Activated CD4-positive, alpha-beta memory T cell treated with anti-CD3 and anti-CD28 coated beads for 36 hours (primary cell): ENCODE results near the gene SERPINI1. TPM values are rescaled to one million over a fixed set of nuclear protein-coding genes. Genes with fewer than 3 reads are reported as not detected.

Experiments
- CTCF ChIA-PET: fragments of 350-600 bp; sonication (Branson Sonifier 250); formaldehyde crosslinking; loops from one replicate; lab custom pipeline; 2021; ENCODE audit warnings: antibody characterized with exemption, inconsistent platforms; lab: Charles Lee
- POLR2A ChIA-PET: fragments of 350-600 bp; sonication (Branson Sonifier 250); formaldehyde crosslinking; loops from one replicate; lab custom pipeline; 2021; ENCODE audit warnings: antibody characterized with exemption; lab: Charles Lee
- DNase-seq: peaks from one replicate; pipeline ENCODE4 v3.0.0-alpha.2; 2020
- H3K27ac Mint-ChIP-seq: one replicate; pipeline ENCODE4 v1.8.0; 2021; ENCODE audit warnings: mixed read lengths
- H3K27me3 Mint-ChIP-seq: one replicate; pipeline ENCODE4 v1.8.0; 2021; ENCODE audit warnings: mixed read lengths
- H3K36me3 Mint-ChIP-seq: one replicate; pipeline ENCODE4 v1.8.0; 2021; ENCODE audit warnings: mixed read lengths
- H3K4me1 Mint-ChIP-seq: one replicate; pipeline ENCODE4 v1.8.0; 2021; ENCODE audit warnings: low read depth, mixed read lengths
- H3K4me3 Mint-ChIP-seq: one replicate; pipeline ENCODE4 v1.8.0; 2021; ENCODE audit warnings: mild to moderate bottlenecking, mixed read lengths
- H3K9me3 Mint-ChIP-seq: one replicate; pipeline ENCODE4 v1.8.0; 2021; ENCODE audit warnings: mixed read lengths
- intact Hi-C: fragments of 100-400 bp; cut with micrococcal nuclease; formaldehyde crosslinking; loops from one replicate; pipeline ENCODE4 v1.15.1; 2023
- total RNA-seq, 2 experiments: library from RNA; stranded (reverse); gene quantifications; one replicate each; pipeline ENCODE4 v1.2.3, GENCODE V29; 2021

SERPINI1 gene
- total RNA-seq, 2 experiments from 2014 or later, result 2.3 to 3.0 TPM

GRCh38 chr3:167861649-167862048 is 126.1 kb downstream of the SERPINI1 start:
- Mint-ChIP-seq H3K27ac (no peak overlapping the region), H3K4me3 (no peak overlapping the region), H3K27me3 (no peaks in the 10 kb centered on the region), H3K9me3 (no peaks in the 10 kb centered on the region), H3K36me3 (no peaks in the 10 kb centered on the region), H3K4me1 (no peaks in the 10 kb centered on the region)
- ChIA-PET CTCF (interaction anchor here (1.7 kb wide), 1 partner anchor 20 kb away, joined by 4 read pairs; no protein-coding TSS in a partner anchor), POLR2A (no interaction called here)
- intact Hi-C loops, result no loop called here
- DNase-seq, result no peak

DNA sequence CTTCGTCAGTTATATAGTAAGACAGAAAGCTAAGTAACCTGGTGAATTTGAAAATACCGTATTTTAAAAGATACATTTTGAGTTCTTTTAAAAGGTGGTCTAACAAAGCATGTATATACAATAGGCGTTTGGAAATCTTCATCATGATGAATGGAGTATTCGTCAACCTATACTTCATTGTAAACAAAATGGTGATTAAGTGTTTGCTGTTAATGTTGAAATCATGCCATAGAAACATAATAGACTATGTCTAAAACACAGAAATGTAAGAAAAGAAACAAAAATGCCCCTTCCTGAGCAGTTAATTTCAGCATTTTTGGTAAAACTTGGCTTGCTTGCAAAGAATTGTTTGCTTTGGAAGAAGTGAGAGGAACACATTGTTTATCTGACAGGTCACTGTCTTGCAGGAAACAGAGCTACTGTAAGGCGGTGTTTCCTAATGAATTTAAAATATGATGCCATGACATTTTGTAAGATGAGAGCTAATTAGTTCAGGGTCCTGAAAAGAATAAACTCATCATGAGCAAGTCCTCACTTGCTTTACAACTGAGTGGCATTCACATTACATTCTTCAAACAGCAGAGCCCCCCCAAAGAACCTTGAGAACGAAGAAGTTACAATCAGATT is 126.7 kb downstream of the SERPINI1 start:
- Mint-ChIP-seq H3K9me3 (no peaks in the 10 kb centered on the region), H3K4me3 (no peak overlapping the region), H3K36me3 (no peaks in the 10 kb centered on the region), H3K27me3 (no peaks in the 10 kb centered on the region), H3K4me1 (no peaks in the 10 kb centered on the region), H3K27ac (no peak overlapping the region)
- DNase-seq, result no peak
- ChIA-PET CTCF (interaction anchor here (1.7 kb wide), 1 partner anchor 19 kb away, joined by 4 read pairs; no protein-coding TSS in a partner anchor), POLR2A (no interaction called here)
- intact Hi-C loops, result no loop called here

GRCh38 chr3:167863811-167864551 is 128.5 kb downstream of the SERPINI1 start:
- Mint-ChIP-seq H3K27ac (no peak overlapping the region), H3K4me3 (no peak overlapping the region), H3K36me3 (no peaks in the 10 kb centered on the region), H3K4me1 (no peaks in the 10 kb centered on the region), H3K27me3 (no peaks in the 10 kb centered on the region), H3K9me3 (no peaks in the 10 kb centered on the region)
- intact Hi-C loops, result no loop called here
- CTCF ChIA-PET, result no interaction called here
- no peak for DNase-seq
- POLR2A ChIA-PET, result no interaction called here

- no peaks in the 10 kb centered on the region for H3K4me1 Mint-ChIP-seq
- H3K9me3 Mint-ChIP-seq, result no peaks in the 10 kb centered on the region
- POLR2A ChIA-PET, result no interaction called here
- no peak overlapping the region for H3K4me3 Mint-ChIP-seq
- no peak for DNase-seq
- H3K27me3 Mint-ChIP-seq, result no peaks in the 10 kb centered on the region
- H3K27ac Mint-ChIP-seq, result no peak overlapping the region
- H3K36me3 Mint-ChIP-seq, result no peaks in the 10 kb centered on the region
- CTCF ChIA-PET, result no interaction called here
- intact Hi-C loops, result no loop called here
Observed at GRCh38 chr3:167864552-167864874, 129.0 kb downstream of the SERPINI1 start.

DNA sequence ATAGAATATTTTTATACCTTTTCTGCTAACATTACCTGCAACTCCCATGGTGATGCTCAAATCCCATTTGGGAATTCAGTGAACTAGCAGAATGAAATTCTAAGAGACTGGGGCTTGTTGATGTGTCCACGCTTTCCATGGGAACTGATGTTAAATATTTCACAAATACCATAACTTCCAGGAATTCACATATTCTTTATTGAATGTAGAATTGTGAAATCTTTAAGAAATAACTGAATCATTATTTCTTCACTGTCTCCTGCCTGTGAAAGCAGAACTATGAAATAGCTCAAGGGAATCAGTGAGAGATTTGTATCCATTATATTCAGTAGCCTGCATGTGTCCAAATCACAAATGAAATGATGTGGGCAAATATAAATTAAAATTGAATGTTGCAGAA is 130.8 kb downstream of the SERPINI1 start:
- Mint-ChIP-seq H3K27me3 (no peaks in the 10 kb centered on the region), H3K4me3 (no peak overlapping the region), H3K4me1 (no peaks in the 10 kb centered on the region), H3K27ac (no peak overlapping the region), H3K36me3 (no peaks in the 10 kb centered on the region), H3K9me3 (no peaks in the 10 kb centered on the region)
- intact Hi-C loops, result no loop called here
- ChIA-PET CTCF (no interaction called here), POLR2A (no interaction called here)
- DNase-seq, result no peak

DNA sequence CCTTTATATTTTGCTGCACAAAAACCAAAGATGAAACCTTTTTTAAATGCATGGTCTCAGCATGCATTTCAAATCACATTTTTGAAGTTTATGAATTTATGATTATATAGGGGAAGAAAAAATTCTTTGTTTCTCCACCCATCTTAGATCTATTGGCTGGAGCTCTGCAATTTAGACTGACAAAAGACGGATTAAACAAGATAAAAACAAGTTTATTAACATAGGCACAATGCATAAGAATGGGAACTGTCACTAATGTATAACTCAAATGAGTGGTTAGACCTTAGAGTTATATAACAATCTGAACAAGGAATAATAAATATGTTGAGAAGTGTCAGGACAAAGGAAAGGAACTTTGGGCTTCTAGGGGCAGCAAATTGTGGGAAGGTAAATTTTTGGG is 132.5 kb downstream of the SERPINI1 start:
- no peak for DNase-seq
- no peak overlapping the region for H3K4me3 Mint-ChIP-seq
- no peaks in the 10 kb centered on the region for H3K9me3 Mint-ChIP-seq
- ChIA-PET CTCF (interaction anchor here (1.9 kb wide), 1 partner anchor 14 kb away, joined by 8 read pairs; no protein-coding TSS in a partner anchor), POLR2A (no interaction called here)
- no peaks in the 10 kb centered on the region for H3K36me3 Mint-ChIP-seq
- no peak overlapping the region for H3K27ac Mint-ChIP-seq
- intact Hi-C loops, result no loop called here
- H3K27me3 Mint-ChIP-seq, result no peaks in the 10 kb centered on the region
- H3K4me1 Mint-ChIP-seq, result no peaks in the 10 kb centered on the region

DNA sequence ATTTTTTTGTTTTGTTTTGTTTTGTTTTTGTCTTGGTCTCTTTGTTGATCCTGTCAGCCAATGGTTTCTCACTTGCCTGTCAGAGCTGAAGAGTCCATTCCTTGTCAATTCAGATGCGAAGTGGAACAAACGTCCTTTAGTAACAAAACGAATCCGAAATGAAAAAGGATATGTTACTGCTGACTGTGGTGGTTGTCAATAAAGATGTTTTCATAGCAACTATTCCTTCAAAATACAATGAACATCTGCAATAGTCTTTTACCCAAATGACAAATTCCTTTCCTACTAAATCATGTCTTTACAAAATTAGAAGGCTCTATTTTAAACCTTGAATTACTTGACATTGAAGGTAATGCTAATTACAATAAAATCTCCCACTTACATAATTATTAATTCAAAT is 134.7 kb downstream of the SERPINI1 start:
- Mint-ChIP-seq H3K27me3 (peaks cover 2% of the 10 kb centered on the region), H3K36me3 (no peaks in the 10 kb centered on the region), H3K4me1 (no peaks in the 10 kb centered on the region), H3K27ac (no peak overlapping the region), H3K9me3 (no peaks in the 10 kb centered on the region), H3K4me3 (no peak overlapping the region)
- CTCF ChIA-PET, result no interaction called here
- POLR2A ChIA-PET, result no interaction called here
- intact Hi-C loops, result no loop called here
- DNase-seq, result no peak

GRCh38 chr3:167870759-167871158 is 135.2 kb downstream of the SERPINI1 start:
- peaks cover 3% of the 10 kb centered on the region for H3K27me3 Mint-ChIP-seq
- H3K4me3 Mint-ChIP-seq, result no peak overlapping the region
- H3K4me1 Mint-ChIP-seq, result no peaks in the 10 kb centered on the region
- POLR2A ChIA-PET, result no interaction called here
- CTCF ChIA-PET, result interaction anchor here (1.1 kb wide), 1 partner anchor 10 kb away, joined by 3 read pairs; no protein-coding TSS in a partner anchor
- H3K36me3 Mint-ChIP-seq, result no peaks in the 10 kb centered on the region
- intact Hi-C loops, result no loop called here
- no peak for DNase-seq
- no peak overlapping the region for H3K27ac Mint-ChIP-seq
- H3K9me3 Mint-ChIP-seq, result no peaks in the 10 kb centered on the region

DNA sequence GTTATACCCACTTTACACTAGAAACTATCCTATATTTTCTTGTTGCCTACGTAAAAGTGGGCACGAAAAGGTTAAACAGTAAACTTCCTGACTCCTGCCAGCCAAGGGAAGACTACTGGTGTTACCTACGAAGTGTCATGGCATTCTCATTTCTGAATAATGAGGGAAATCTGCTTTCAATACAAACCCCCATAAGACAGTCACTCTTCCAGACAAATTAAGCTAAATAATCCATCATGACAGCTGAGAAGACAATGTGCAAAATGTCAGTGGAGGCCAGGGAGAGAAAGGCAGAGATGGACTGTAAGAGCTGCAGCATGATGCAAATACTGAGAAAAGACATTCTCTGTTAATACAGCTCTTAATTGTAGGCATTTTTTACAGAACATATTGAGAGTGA is 136.5 kb downstream of the SERPINI1 start:
- no peak overlapping the region for H3K27ac Mint-ChIP-seq
- H3K4me1 Mint-ChIP-seq, result no peaks in the 10 kb centered on the region
- POLR2A ChIA-PET, result no interaction called here
- H3K36me3 Mint-ChIP-seq, result no peaks in the 10 kb centered on the region
- peaks cover 4% of the 10 kb centered on the region for H3K27me3 Mint-ChIP-seq
- no peak overlapping the region for H3K4me3 Mint-ChIP-seq
- intact Hi-C loops, result no loop called here
- DNase-seq, result no peak
- no peaks in the 10 kb centered on the region for H3K9me3 Mint-ChIP-seq
- CTCF ChIA-PET, result no interaction called here

DNA sequence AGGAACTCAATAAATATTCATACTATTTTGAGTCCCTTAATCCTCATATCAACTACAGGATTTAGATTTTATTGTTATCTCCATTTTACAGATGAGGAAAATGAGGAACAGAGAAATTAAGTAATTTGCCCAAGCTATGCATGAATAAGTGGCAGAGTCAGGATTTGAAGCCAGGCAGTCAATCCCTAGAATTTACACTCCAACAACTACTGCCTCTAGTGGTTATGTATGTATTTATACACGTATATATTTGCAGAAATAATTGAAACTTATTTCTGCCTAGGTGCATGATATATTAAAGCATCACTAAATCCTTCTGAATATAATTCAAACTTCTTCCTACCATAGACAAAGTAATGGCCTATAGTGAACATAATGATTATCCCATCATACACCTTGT is 137.4 kb downstream of the SERPINI1 start:
- CTCF ChIA-PET, result interaction anchor here (1.4 kb wide), 1 partner anchor 10 kb away, joined by 4 read pairs; no protein-coding TSS in a partner anchor
- no peak overlapping the region for H3K4me3 Mint-ChIP-seq
- intact Hi-C loops, result no loop called here
- no peak overlapping the region for H3K27ac Mint-ChIP-seq
- peaks cover 4% of the 10 kb centered on the region for H3K27me3 Mint-ChIP-seq
- H3K36me3 Mint-ChIP-seq, result no peaks in the 10 kb centered on the region
- no peaks in the 10 kb centered on the region for H3K4me1 Mint-ChIP-seq
- POLR2A ChIA-PET, result no interaction called here
- DNase-seq, result no peak
- no peaks in the 10 kb centered on the region for H3K9me3 Mint-ChIP-seq

GRCh38 chr3:167874671-167875372 is 139.3 kb downstream of the SERPINI1 start:
- no peak overlapping the region for H3K27ac Mint-ChIP-seq
- ChIA-PET CTCF (interaction anchor here (2.2 kb wide), 1 partner anchor 494 kb away, joined by 5 read pairs; the partner anchor contains the start of gene ZBBX), POLR2A (no interaction called here)
- H3K4me1 Mint-ChIP-seq, result no peaks in the 10 kb centered on the region
- peaks cover 6% of the 10 kb centered on the region for H3K27me3 Mint-ChIP-seq
- intact Hi-C loops, result no loop called here
- H3K4me3 Mint-ChIP-seq, result no peak overlapping the region
- no peak for DNase-seq
- H3K36me3 Mint-ChIP-seq, result no peaks in the 10 kb centered on the region
- no peaks in the 10 kb centered on the region for H3K9me3 Mint-ChIP-seq
